HepG2 (cell line): Measurements from ENCODE around the gene TMEM39B. TPM values are rescaled to one million over a fixed set of nuclear protein-coding genes. Genes with fewer than 3 reads are reported as not detected.

Source experiments
- CREM ChIP-seq, 2 experiments: sonication (generic) in 1 of 2; formaldehyde crosslinking in 1 of 2; IDR thresholded peaks; 2 replicates each; pipeline versions ENCODE4 v1.4.0 to v1.6.1; 2016 to 2020; ENCODE audit warnings: antibody characterized with exemption in 1 of 2, mild to moderate bottlenecking in 1 of 2, missing genetic modification reagents in 1 of 2
- HIVEP1 ChIP-seq: sonication (generic); formaldehyde crosslinking; IDR thresholded peaks from 2 replicates; pipeline ENCODE4 v1.4.0; 2020; ENCODE audit warnings: mild to moderate bottlenecking, missing genetic modification reagents
- MYC ChIP-seq: sonication (generic); formaldehyde crosslinking; IDR thresholded peaks from 2 replicates; pipeline ENCODE4 v1.9.0; 2021; ENCODE audit warnings: missing genetic modification reagents, borderline replicate concordance
- POLR2G ChIP-seq: fragments of 200-400 bp; formaldehyde crosslinking; IDR thresholded peaks from 2 replicates; pipeline ENCODE4 v1.6.1; 2018; ENCODE audit warnings: mild to moderate bottlenecking, low read depth, low read length, moderate library complexity
- RBM22 ChIP-seq: fragments of 200-400 bp; formaldehyde crosslinking; optimal IDR thresholded peaks from 2 replicates; pipeline ENCODE3; 2017; ENCODE audit warnings: mild to moderate bottlenecking, low read length, moderate library complexity
- SETDB1 ChIP-seq: sonication (generic); formaldehyde crosslinking; IDR thresholded peaks from 2 replicates; pipeline ENCODE4 v1.5.1; 2020; ENCODE audit warnings: missing genetic modification reagents, mild to moderate bottlenecking, borderline replicate concordance
- STAG1 ChIP-seq: sonication (generic); formaldehyde crosslinking; IDR thresholded peaks from 2 replicates; pipeline ENCODE4 v1.4.0; 2020; ENCODE audit warnings: missing genetic modification reagents
- ZKSCAN5 ChIP-seq: sonication (generic); formaldehyde crosslinking; IDR thresholded peaks from 2 replicates; pipeline ENCODE4 v1.5.1; 2020; ENCODE audit warnings: mild to moderate bottlenecking, missing genetic modification reagents
- ZMAT3 ChIP-seq: sonication (generic); formaldehyde crosslinking; conservative IDR thresholded peaks from 2 replicates; pipeline ENCODE4 v1.7.0; 2021; ENCODE audit warnings: missing genetic modification reagents
- ZNF160 ChIP-seq: sonication (generic); formaldehyde crosslinking; IDR thresholded peaks from 2 replicates; pipeline ENCODE4 v1.8.0; 2022; ENCODE audit warnings: mild to moderate bottlenecking, inconsistent platforms, missing genetic modification reagents
- ZNF30 ChIP-seq: sonication (generic); formaldehyde crosslinking; IDR thresholded peaks from 2 replicates; pipeline ENCODE4 v1.5.0; 2020; ENCODE audit warnings: mild to moderate bottlenecking, missing genetic modification reagents
- ZNF512B ChIP-seq: sonication (generic); formaldehyde crosslinking; IDR thresholded peaks from 2 replicates; pipeline ENCODE4 v1.5.1; 2020; ENCODE audit warnings: missing genetic modification reagents, mild to moderate bottlenecking, borderline replicate concordance
- ZNF614 ChIP-seq: IDR thresholded peaks from 2 replicates; pipeline ENCODE4 v1.6.1; 2018; ENCODE audit warnings: missing biosample characterization, missing genetic modification reagents, inconsistent platforms, borderline replicate concordance
- ZNF879 ChIP-seq: sonication (generic); formaldehyde crosslinking; IDR thresholded peaks from 2 replicates; pipeline ENCODE4 v1.8.1; 2023; ENCODE audit warnings: missing genetic modification reagents
- ZSCAN30 ChIP-seq: sonication (generic); formaldehyde crosslinking; IDR thresholded peaks from 2 replicates; pipeline ENCODE4 v1.5.0; 2020; ENCODE audit warnings: mild to moderate bottlenecking, missing genetic modification reagents
- polyA plus RNA-seq, 8 experiments: library from polyadenylated mRNA; depleted of rRNA in 3 of 8; stranded (reverse) in 7 of 8; unstranded in 1 of 8; fragments of >200 nt; fragmentation: Illumina TruSeq in 4 of 8; extraction: Trizol in 4 of 8; gene quantifications; 2 replicates each; pipeline versions ENCODE4 v1.2.1 to v1.2.3, GENCODE V29; 2011 to 2016; ENCODE audit warnings: low read depth in 4 of 8, missing spikeins in 1 of 8, mixed read lengths in 1 of 8; ENCODE audit not compliant: insufficient read depth in 1 of 8
- total RNA-seq, 5 experiments: library from RNA; depleted of rRNA; stranded (reverse); fragments of >200 nt; fragmentation: Illumina TruSeq; extraction: Trizol; gene quantifications; 2 replicates each; pipeline ENCODE4 v1.2.3, GENCODE V29; 2016; ENCODE audit warnings: low read depth in 1 of 5
- TF ChIP-seq, protein P1 (sequence below): sonication (generic); formaldehyde crosslinking; IDR thresholded peaks from 2 replicates; pipeline ENCODE4 v1.5.0; 2020; ENCODE audit warnings: mild to moderate bottlenecking, missing genetic modification reagents
- TF ChIP-seq, protein P2 (sequence below): sonication (generic); formaldehyde crosslinking; IDR thresholded peaks from 2 replicates; pipeline ENCODE4 v1.4.0; 2020; ENCODE audit warnings: missing genetic modification reagents, borderline replicate concordance
- TF ChIP-seq, protein P3 (sequence below): fragments of 450-650 bp; IDR thresholded peaks from 2 replicates; pipeline ENCODE4 v1.6.1; 2017

The TMEM39B gene
- total and polyA plus RNA-seq, 2 of the 13 experiments (the other 11 are each of a cell fraction or from before 2014, with no cell fraction given) = 4.9 to 10.4 TPM

DNA sequence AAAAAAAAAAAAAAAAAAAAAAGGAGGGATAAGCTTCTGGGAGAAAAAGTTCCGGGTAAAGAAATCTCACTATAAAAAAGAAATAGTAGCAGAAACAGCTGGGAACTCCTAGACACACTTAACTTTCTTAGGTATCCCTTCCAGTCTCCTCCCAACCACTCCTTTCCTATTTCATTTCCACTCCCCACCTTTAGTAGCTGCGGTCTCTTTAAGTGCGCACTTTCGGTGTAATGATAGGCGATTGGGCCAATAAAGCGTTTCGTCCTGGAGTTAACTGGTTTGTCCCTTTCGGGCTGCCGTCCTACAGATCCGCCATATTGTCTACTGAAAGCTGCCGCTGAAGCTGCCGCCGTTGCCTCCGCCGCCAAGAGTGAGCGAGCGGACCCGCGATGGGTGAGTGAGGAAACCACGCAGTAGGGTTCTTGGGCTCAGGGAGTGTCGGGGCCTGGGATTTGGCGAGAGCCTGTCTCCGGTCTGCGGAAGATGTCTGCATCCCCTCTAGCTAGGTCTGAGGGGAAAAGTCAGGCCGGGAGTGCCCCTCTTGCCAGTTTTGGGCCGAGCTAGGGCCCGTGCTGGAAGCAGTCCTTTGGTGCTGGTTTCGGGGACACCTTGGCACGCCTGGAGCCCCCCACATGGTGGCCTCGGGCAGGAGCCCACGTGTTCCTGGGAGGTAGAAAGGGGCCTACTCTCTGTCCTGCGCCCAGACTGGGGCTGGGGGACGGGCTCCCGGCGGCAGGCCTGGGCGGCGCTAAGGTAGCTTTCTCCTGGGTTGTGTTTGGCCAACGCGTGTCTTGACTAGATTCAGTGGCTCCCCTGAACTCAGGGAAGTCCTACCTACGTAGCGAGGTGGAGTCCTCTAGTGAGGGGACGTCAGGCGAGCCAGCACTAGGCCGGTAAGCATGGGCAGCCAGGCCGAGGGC is 35.3 kb downstream of the TMEM39B start, which contains the start of gene KPNA6 (continued):
- TF ChIP-seq ZNF614 (CRISPR knock-in tag) (peak; percentile 22; the same call in 1 of the 2 replicates), RBM22 (no peak), ZNF512B (no peak), ZMAT3 (CRISPR knock-in tag) (no peak; the same call in 1 of the 2 replicates), POLR2G (peak; percentile 78), ZNF30 (peak; percentile 68; the same call in 1 of the 2 replicates), ZNF879 (CRISPR knock-in tag) (no peak), ZSCAN30 (CRISPR knock-in tag) (peak; percentile 66; the same call in 1 of the 2 replicates), HIVEP1 (peak; percentile 89), MYC (CRISPR knock-in tag) (peak; percentile 78; the same call in 1 of the 2 replicates), STAG1 (CRISPR knock-in tag) (0 out of 2 replicates have a peak, but pooled peaks have one; percentile 6), ZKSCAN5 (CRISPR knock-in tag) (no peak), CREM (IDR thresholded peaks at IDR 0.05) (peak; percentile 38; the same call in 1 of the 2 replicates), CREM (CRISPR knock-in tag; IDR thresholded peaks at IDR 0.05) (no peak), SETDB1 (CRISPR knock-in tag) (no peak), ZNF160 (CRISPR knock-in tag) (no peak; the same call in 1 of the 2 replicates)
- TF ChIP-seq, protein P1, sequence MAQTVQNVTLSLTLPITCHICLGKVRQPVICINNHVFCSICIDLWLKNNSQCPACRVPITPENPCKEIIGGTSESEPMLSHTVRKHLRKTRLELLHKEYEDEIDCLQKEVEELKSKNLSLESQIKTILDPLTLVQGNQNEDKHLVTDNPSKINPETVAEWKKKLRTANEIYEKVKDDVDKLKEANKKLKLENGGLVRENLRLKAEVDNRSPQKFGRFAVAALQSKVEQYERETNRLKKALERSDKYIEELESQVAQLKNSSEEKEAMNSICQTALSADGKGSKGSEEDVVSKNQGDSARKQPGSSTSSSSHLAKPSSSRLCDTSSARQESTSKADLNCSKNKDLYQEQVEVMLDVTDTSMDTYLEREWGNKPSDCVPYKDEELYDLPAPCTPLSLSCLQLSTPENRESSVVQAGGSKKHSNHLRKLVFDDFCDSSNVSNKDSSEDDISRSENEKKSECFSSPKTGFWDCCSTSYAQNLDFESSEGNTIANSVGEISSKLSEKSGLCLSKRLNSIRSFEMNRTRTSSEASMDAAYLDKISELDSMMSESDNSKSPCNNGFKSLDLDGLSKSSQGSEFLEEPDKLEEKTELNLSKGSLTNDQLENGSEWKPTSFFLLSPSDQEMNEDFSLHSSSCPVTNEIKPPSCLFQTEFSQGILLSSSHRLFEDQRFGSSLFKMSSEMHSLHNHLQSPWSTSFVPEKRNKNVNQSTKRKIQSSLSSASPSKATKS (CRISPR knock-in tag) = no peak
- TF ChIP-seq, protein P2, sequence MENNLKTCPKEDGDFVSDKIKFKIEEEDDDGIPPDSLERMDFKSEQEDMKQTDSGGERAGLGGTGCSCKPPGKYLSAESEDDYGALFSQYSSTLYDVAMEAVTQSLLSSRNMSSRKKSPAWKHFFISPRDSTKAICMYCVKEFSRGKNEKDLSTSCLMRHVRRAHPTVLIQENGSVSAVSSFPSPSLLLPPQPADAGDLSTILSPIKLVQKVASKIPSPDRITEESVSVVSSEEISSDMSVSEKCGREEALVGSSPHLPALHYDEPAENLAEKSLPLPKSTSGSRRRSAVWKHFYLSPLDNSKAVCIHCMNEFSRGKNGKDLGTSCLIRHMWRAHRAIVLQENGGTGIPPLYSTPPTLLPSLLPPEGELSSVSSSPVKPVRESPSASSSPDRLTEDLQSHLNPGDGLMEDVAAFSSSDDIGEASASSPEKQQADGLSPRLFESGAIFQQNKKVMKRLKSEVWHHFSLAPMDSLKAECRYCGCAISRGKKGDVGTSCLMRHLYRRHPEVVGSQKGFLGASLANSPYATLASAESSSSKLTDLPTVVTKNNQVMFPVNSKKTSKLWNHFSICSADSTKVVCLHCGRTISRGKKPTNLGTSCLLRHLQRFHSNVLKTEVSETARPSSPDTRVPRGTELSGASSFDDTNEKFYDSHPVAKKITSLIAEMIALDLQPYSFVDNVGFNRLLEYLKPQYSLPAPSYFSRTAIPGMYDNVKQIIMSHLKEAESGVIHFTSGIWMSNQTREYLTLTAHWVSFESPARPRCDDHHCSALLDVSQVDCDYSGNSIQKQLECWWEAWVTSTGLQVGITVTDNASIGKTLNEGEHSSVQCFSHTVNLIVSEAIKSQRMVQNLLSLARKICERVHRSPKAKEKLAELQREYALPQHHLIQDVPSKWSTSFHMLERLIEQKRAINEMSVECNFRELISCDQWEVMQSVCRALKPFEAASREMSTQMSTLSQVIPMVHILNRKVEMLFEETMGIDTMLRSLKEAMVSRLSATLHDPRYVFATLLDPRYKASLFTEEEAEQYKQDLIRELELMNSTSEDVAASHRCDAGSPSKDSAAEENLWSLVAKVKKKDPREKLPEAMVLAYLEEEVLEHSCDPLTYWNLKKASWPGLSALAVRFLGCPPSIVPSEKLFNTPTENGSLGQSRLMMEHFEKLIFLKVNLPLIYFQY (CRISPR knock-in tag) = peak; percentile 46; the same call in 1 of the 2 replicates
- TF ChIP-seq, protein P3, sequence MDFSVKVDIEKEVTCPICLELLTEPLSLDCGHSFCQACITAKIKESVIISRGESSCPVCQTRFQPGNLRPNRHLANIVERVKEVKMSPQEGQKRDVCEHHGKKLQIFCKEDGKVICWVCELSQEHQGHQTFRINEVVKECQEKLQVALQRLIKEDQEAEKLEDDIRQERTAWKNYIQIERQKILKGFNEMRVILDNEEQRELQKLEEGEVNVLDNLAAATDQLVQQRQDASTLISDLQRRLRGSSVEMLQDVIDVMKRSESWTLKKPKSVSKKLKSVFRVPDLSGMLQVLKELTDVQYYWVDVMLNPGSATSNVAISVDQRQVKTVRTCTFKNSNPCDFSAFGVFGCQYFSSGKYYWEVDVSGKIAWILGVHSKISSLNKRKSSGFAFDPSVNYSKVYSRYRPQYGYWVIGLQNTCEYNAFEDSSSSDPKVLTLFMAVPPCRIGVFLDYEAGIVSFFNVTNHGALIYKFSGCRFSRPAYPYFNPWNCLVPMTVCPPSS = no peak
